Upper lobe of left lung (tissue), 4 donors: ENCODE measurements around the gene DNER.

ENCODE experiments used
- POLR2A ChIP-seq, 4 donors: fragments of 450-650 bp; IDR thresholded peaks; one replicate each; pipeline ENCODE4 v1.5.1; 2016 to 2017; ENCODE audit warnings: antibody characterized with exemption in 4 of 4, mild to moderate bottlenecking in 2 of 4
- POLR2AphosphoS5 ChIP-seq, 2 donors: sonication (generic); formaldehyde crosslinking; IDR thresholded peaks; one replicate each; pipeline ENCODE4 v1.5.1; 2017; ENCODE audit warnings: antibody characterized with exemption in 2 of 2
- TF ChIP-seq, protein P1 (sequence below), 6 experiments: fragments of 450-650 bp in 4 of 6; fragments of 200-600 bp in 2 of 6; sonication (generic) in 2 of 6; IDR thresholded peaks; one replicate each; pipeline ENCODE4 v1.5.1; 2016 to 2019; ENCODE audit warnings: antibody characterized with exemption in 6 of 6

- no peak for TF ChIP-seq POLR2A (IDR thresholded peaks at IDR 0.05)
- TF ChIP-seq, protein P1, sequence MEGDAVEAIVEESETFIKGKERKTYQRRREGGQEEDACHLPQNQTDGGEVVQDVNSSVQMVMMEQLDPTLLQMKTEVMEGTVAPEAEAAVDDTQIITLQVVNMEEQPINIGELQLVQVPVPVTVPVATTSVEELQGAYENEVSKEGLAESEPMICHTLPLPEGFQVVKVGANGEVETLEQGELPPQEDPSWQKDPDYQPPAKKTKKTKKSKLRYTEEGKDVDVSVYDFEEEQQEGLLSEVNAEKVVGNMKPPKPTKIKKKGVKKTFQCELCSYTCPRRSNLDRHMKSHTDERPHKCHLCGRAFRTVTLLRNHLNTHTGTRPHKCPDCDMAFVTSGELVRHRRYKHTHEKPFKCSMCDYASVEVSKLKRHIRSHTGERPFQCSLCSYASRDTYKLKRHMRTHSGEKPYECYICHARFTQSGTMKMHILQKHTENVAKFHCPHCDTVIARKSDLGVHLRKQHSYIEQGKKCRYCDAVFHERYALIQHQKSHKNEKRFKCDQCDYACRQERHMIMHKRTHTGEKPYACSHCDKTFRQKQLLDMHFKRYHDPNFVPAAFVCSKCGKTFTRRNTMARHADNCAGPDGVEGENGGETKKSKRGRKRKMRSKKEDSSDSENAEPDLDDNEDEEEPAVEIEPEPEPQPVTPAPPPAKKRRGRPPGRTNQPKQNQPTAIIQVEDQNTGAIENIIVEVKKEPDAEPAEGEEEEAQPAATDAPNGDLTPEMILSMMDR (IDR thresholded peaks at IDR 0.05) = no peak
- no peak for TF ChIP-seq POLR2AphosphoS5 (IDR thresholded peaks at IDR 0.05)
Observed at GRCh38 chr2:229563388-229563787, 151.0 kb downstream of the DNER start.
